ENCODE results near the gene R3HDML.
A peak's percentile ranks its signal among the peaks of the same experiment; 100 is the strongest.
"Not testable (repeated sequence)": the region's sequence is repeated elsewhere in the genome, so short reads cannot be mapped to it uniquely, and the experiment has no call there.

The R3HDML gene

GRCh38 chr20:44331201-44331600 lies 5.6 kb upstream of the R3HDML start:
- no peak for DNase-seq

- DNase-seq = no peak
Measured at GRCh38 chr20:44334306-44334705, 2.5 kb upstream of the R3HDML start.

GRCh38 chr20:44334709-44335108 lies 2.1 kb upstream of the R3HDML start:
- no peak for DNase-seq

- no peak for DNase-seq
Measured at GRCh38 chr20:44335675-44336074, 1.2 kb upstream of the R3HDML start.

- peak; percentile 87 for DNase-seq
Measured at GRCh38 chr20:44336086-44336485, 757 bp upstream of the R3HDML start.

GRCh38 chr20:44342248-44342647 lies 5.4 kb downstream of the R3HDML start:
- DNase-seq = no peak

GRCh38 chr20:44343162-44343675 lies 6.4 kb downstream of the R3HDML start:
- DNase-seq = no peak

GRCh38 chr20:44344723-44345122 lies 7.9 kb downstream of the R3HDML start:
- DNase-seq = no peak

GRCh38 chr20:44345147-44345546 lies 8.3 kb downstream of the R3HDML start:
- no peak for DNase-seq

GRCh38 chr20:44345941-44346340 lies 9.1 kb downstream of the R3HDML start:
- not testable (repeated sequence) for DNase-seq

GRCh38 chr20:44348168-44348659 lies 11.4 kb downstream of the R3HDML start:
- DNase-seq = no peak

- no peak for DNase-seq
Measured at GRCh38 chr20:44349349-44349748, 12.5 kb downstream of the R3HDML start.

- no peak for DNase-seq
Measured at GRCh38 chr20:44350567-44350966, 13.7 kb downstream of the R3HDML start.

GRCh38 chr20:44354979-44355497 lies 18.2 kb downstream of the R3HDML start:
- DNase-seq = peak; percentile 61

- DNase-seq = peak; percentile 84
Measured at GRCh38 chr20:44355498-44356352, 18.9 kb downstream of the R3HDML start, which contains the start of gene HNF4A. Gene HNF4A (plus strand): TSS chr20:44355699. CDS start chr20:44355805, 106 bp downstream.

- DNase-seq = no peak
Measured at GRCh38 chr20:44356353-44356723, 19.5 kb downstream of the R3HDML start.

GRCh38 chr20:44357020-44357419 lies 20.2 kb downstream of the R3HDML start:
- no peak for DNase-seq

- DNase-seq = no peak
Measured at GRCh38 chr20:44357555-44358125, 20.8 kb downstream of the R3HDML start.

GRCh38 chr20:44358776-44359175 lies 21.9 kb downstream of the R3HDML start:
- DNase-seq = no peak

- DNase-seq = no peak
Measured at GRCh38 chr20:44360221-44360620, 23.4 kb downstream of the R3HDML start.

- no peak for DNase-seq
Measured at GRCh38 chr20:44361021-44361420, 24.2 kb downstream of the R3HDML start.

- no peak for DNase-seq
Measured at GRCh38 chr20:44362466-44362940, 25.7 kb downstream of the R3HDML start.

GRCh38 chr20:44364068-44364467 lies 27.2 kb downstream of the R3HDML start:
- DNase-seq = no peak

- no peak for DNase-seq
Measured at GRCh38 chr20:44364780-44365179, 27.9 kb downstream of the R3HDML start.

Data from NCI-H146 (cell line).